ENCODE measurements around the gene TTF2. TPM values are rescaled to one million over a fixed set of nuclear protein-coding genes. Genes with fewer than 3 reads are reported as not detected.
"Not testable (repeated sequence)": the region's sequence is repeated elsewhere in the genome, so short reads cannot be mapped to it uniquely, and the experiment has no call there.

Gene TTF2
- total RNA-seq, 4 donors from 2014 or later = 6.6 to 12.8 (median 9.0) TPM

DNA sequence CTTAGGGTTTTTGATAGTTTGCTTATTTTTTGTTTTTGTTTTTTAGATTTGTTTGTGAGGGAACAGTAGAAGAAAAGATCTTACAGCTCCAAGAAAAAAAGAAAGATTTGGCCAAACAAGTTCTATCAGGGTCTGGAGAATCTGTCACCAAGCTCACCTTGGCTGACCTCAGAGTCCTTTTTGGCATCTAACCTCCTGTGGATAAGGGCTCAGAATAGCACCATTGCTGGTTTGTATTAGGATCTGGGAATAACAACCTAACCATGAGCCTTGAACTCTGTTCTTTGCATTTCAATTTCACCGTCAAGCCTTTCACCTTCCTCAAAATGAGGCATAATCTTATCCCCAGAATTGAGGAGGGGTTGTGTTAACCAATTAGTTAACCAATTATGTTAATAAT, 41.2 kb downstream of the TTF2 start:
- Histone ChIP-seq H3K27me3 (no peaks in the 10 kb centered on the region), H3K4me1 (peaks cover 0 to 2% (median 0%) of the 10 kb centered on the region in 4 donors), H3K27ac (replicated peaks in 1 of 4) (no peak overlapping the region), H3K9me3 (no peaks in the 10 kb centered on the region), H3K36me3 (peaks cover under 1 to 57% (median 16%) of the 10 kb centered on the region in 4 donors), H3K4me3 (no peak overlapping the region)
- DNase-seq (ENCODE audit: extremely low spot score) = no peak
- 100% methylated on average over 1 of the region's 1 CpG for WGBS
- TF ChIP-seq, protein P1, sequence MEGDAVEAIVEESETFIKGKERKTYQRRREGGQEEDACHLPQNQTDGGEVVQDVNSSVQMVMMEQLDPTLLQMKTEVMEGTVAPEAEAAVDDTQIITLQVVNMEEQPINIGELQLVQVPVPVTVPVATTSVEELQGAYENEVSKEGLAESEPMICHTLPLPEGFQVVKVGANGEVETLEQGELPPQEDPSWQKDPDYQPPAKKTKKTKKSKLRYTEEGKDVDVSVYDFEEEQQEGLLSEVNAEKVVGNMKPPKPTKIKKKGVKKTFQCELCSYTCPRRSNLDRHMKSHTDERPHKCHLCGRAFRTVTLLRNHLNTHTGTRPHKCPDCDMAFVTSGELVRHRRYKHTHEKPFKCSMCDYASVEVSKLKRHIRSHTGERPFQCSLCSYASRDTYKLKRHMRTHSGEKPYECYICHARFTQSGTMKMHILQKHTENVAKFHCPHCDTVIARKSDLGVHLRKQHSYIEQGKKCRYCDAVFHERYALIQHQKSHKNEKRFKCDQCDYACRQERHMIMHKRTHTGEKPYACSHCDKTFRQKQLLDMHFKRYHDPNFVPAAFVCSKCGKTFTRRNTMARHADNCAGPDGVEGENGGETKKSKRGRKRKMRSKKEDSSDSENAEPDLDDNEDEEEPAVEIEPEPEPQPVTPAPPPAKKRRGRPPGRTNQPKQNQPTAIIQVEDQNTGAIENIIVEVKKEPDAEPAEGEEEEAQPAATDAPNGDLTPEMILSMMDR (IDR thresholded peaks at IDR 0.05) = no peak
- TF ChIP-seq POLR2A (IDR thresholded peaks at IDR 0.05; ENCODE audit: low read depth) (no peak), POLR2AphosphoS5 (IDR thresholded peaks at IDR 0.05) (no peak), EP300 (IDR thresholded peaks at IDR 0.05) (no peak)
- intact Hi-C loops (cut with DNase I) = no loop called here

DNA sequence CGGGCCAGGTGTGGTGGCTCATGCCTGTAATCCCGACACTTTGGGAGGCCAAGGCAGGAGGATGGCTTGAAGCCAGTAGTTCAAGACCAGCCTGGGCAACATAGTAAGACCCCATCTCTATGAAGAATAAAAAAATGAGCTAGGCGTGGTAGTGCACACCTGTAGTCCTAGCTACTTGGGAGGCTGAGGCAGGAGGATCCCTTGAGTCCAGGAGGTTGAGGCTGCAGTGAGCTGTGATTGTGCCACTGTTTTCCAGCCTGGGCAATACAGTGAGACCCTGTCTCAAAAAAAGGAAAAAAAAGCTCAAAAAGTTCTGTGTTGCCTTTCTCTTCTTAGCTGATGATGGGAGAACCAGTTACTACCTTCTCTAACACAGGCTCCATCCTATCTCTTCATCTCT, 41.7 kb downstream of the TTF2 start:
- H3K27ac ChIP-seq (replicated peaks in 1 of 4); intact Hi-C loops (cut with DNase I); H3K4me1 ChIP-seq; H3K4me3 ChIP-seq; H3K9me3 ChIP-seq; H3K27me3 ChIP-seq; DNase-seq (ENCODE audit: extremely low spot score): not testable (repeated sequence)
- 98% methylated on average over 3 of the region's 3 CpGs for WGBS
- peaks cover 5 to 62% (median 16%) of the 10 kb centered on the region in 4 donors for H3K36me3 ChIP-seq

DNA sequence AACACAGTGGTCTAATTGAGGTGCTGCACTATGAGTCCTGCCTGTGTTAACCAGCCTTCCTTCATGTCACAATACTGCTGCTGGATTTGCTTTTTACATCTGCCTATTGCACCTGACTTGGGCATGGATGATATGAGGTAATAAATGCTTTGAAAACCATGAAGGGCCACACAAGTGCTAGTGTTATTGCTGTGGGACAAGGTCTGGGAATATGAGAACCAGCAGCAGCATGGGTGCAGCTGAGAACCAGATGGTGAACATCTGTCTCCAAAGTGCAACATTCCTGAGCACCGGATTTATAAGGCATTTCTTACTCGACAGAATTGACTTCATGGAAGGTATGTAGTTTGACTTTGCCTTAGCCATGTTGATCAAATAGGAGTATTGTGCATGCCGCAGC, 44.9 kb downstream of the TTF2 start:
- no peak for DNase-seq (ENCODE audit: extremely low spot score)
- intact Hi-C loops (cut with DNase I) = no loop called here
- H3K36me3 ChIP-seq = peaks cover 9 to 60% (median 17%) of the 10 kb centered on the region in 4 donors
- TF ChIP-seq, protein P1 (IDR thresholded peaks at IDR 0.05) = no peak
- TF ChIP-seq POLR2A (IDR thresholded peaks at IDR 0.05; ENCODE audit: low read depth) (no peak), POLR2AphosphoS5 (IDR thresholded peaks at IDR 0.05) (no peak), EP300 (IDR thresholded peaks at IDR 0.05) (no peak)
- H3K4me3 ChIP-seq = no peak overlapping the region
- H3K4me1 ChIP-seq = no peaks in the 10 kb centered on the region
- no peaks in the 10 kb centered on the region for H3K27me3 ChIP-seq
- no peaks in the 10 kb centered on the region for H3K9me3 ChIP-seq
- no peak overlapping the region for H3K27ac ChIP-seq (replicated peaks in 1 of 4)
- WGBS = 67% methylated on average over 3 of the region's 3 CpGs

DNA sequence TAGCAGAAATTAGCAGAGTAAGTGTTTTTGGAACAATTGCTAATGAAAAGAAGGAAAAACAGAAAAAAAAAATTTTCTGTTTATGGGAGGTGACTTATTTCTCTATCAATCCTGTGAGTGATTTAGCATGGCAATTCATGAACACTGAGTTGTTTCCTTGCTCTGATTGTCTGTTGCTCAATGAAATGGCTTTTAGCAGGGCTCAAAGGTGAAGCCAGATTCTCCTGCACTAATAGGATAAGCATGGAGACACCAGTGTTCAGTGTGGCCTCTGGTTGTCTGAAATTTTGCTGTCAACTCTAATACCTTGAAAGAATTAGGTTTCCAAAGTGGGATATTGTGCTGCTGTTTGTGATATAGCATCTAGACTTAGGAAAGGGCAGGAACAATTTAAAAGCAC, 45.6 kb downstream of the TTF2 start:
- intact Hi-C loops (cut with DNase I) = no loop called here
- TF ChIP-seq EP300 (IDR thresholded peaks at IDR 0.05) = no peak
- TF ChIP-seq, protein P1 (IDR thresholded peaks at IDR 0.05) = no peak
- no peak for TF ChIP-seq POLR2AphosphoS5 (IDR thresholded peaks at IDR 0.05)
- TF ChIP-seq POLR2A (IDR thresholded peaks at IDR 0.05; ENCODE audit: low read depth) = no peak
- no peaks in the 10 kb centered on the region for H3K27me3 ChIP-seq
- no peak overlapping the region for H3K4me3 ChIP-seq
- no peaks in the 10 kb centered on the region for H3K4me1 ChIP-seq
- peaks cover 3 to 59% (median 18%) of the 10 kb centered on the region in 4 donors for H3K36me3 ChIP-seq
- DNase-seq (ENCODE audit: extremely low spot score) = no peak
- no peaks in the 10 kb centered on the region for H3K9me3 ChIP-seq
- H3K27ac ChIP-seq (replicated peaks in 1 of 4) = no peak overlapping the region

DNA sequence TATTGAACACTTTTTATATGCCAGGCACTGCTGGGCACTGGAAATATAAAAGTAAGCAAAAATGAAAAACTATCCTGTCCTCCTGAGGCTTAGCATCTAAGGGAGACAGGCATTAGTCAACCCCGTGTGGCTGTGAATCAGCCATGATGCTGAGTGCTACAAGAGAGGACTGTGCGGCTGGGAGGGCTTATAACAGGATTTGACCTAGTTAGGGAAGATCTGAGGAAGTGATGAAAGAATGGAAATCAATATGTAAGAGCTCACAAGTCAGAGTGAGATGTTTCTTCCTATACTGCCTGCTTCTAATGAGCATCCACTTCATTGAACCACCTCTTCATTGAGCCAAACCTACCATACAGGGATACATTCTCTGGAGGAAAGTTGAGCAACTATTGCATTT, 46.4 kb downstream of the TTF2 start:
- TF ChIP-seq POLR2AphosphoS5 (IDR thresholded peaks at IDR 0.05) (no peak), EP300 (IDR thresholded peaks at IDR 0.05) (no peak), POLR2A (IDR thresholded peaks at IDR 0.05; ENCODE audit: low read depth) (no peak)
- TF ChIP-seq, protein P1 (IDR thresholded peaks at IDR 0.05) = no peak
- Histone ChIP-seq H3K4me1 (no peaks in the 10 kb centered on the region), H3K4me3 (no peak overlapping the region), H3K9me3 (no peaks in the 10 kb centered on the region), H3K27me3 (no peaks in the 10 kb centered on the region), H3K36me3 (peaks cover 3 to 61% (median 21%) of the 10 kb centered on the region in 4 donors), H3K27ac (replicated peaks in 1 of 4) (no peak overlapping the region)
- DNase-seq (ENCODE audit: extremely low spot score) = no peak
- WGBS = 93% methylated on average over 2 of the region's 2 CpGs
- intact Hi-C loops (cut with DNase I) = no loop called here
